ENCODE data around the gene TAOK3.

The TAOK3 gene

DNA sequence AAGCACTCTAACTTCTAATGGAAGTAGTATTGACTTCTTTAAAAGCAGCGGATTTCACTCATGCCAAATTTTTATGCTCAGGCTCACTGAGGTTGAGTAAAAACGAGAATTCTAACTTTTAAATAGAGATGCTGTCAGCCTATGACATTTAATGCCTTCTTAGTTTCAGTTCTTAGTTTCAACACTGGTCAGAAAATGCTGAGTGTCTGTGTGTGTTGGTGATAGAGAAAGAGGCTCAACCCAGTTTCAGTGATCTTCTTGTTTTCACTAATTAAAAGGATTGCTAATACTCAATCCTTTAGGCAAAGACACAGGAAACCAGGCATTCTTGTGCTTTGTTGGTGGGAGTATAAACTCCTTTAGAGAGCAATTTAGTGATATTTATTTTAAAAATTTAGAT lies 205.8 kb downstream of the TAOK3 start:
- no peak for DNase-seq (ENCODE audit: low read depth, low spot score)
- TF ChIP-seq CTCF (IDR thresholded peaks at IDR 0.05; ENCODE audit: low read depth, low read length) = no peak
- in situ Hi-C loops (cut with HindIII; ENCODE audit: low sequenced_read_pairs) = no loop called here
- H3K4me3 ChIP-seq (ENCODE audit: low read depth, low read length) = no peak overlapping the region

GRCh38 chr12:118164798-118165486 lies 207.8 kb downstream of the TAOK3 start:
- TF ChIP-seq CTCF (IDR thresholded peaks at IDR 0.05; ENCODE audit: low read depth, low read length) = peak; percentile 69
- H3K4me3 ChIP-seq (ENCODE audit: low read depth, low read length) = no peak overlapping the region
- DNase-seq (ENCODE audit: low read depth, low spot score) = peak; percentile 45
- in situ Hi-C loops (cut with HindIII; ENCODE audit: low sequenced_read_pairs) = no loop called here

- DNase-seq (ENCODE audit: low read depth, low spot score) = no peak
Measured at GRCh38 chr12:118160536-118160935, 212.2 kb downstream of the TAOK3 start.

DNA sequence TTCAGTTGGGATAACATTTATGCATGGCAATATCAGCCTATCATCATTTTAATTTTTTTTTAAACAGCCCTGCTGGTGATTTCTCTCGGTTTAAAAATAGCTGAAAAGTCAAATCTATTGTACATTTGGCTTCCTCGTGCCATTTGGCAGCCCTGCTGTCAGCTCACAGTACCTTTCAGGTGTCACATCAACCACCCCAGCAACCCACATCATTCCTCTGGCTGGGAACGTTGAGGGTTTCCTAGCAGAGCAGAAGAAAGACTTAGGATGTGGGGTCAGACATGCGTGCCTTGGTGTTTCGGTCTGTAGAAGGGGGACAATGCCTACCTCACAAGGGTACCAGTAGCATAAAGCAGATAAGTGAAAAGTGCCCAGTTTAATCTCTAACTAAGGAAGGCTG lies 221.0 kb downstream of the TAOK3 start:
- H3K4me3 ChIP-seq (ENCODE audit: low read depth, low read length) = no peak overlapping the region
- DNase-seq (ENCODE audit: low read depth, low spot score) = no peak
- in situ Hi-C loops (cut with HindIII; ENCODE audit: low sequenced_read_pairs) = no loop called here
- TF ChIP-seq CTCF (IDR thresholded peaks at IDR 0.05; ENCODE audit: low read depth, low read length) = no peak

More at GRCh38 chr12:118160536-118160935, 212.2 kb downstream of the TAOK3 start:
- TF ChIP-seq CTCF (IDR thresholded peaks at IDR 0.05; ENCODE audit: low read depth, low read length) = no peak
- no peak overlapping the region for H3K4me3 ChIP-seq (ENCODE audit: low read depth, low read length)
- in situ Hi-C loops (cut with HindIII; ENCODE audit: low sequenced_read_pairs) = no loop called here

- no peak overlapping the region for H3K4me3 ChIP-seq (ENCODE audit: low read depth, low read length)
- in situ Hi-C loops (cut with HindIII; ENCODE audit: low sequenced_read_pairs) = no loop called here
- TF ChIP-seq CTCF (IDR thresholded peaks at IDR 0.05; ENCODE audit: low read depth, low read length) = no peak
- DNase-seq (ENCODE audit: low read depth, low spot score) = no peak
Measured at GRCh38 chr12:118150625-118151024, 222.1 kb downstream of the TAOK3 start.

DNA sequence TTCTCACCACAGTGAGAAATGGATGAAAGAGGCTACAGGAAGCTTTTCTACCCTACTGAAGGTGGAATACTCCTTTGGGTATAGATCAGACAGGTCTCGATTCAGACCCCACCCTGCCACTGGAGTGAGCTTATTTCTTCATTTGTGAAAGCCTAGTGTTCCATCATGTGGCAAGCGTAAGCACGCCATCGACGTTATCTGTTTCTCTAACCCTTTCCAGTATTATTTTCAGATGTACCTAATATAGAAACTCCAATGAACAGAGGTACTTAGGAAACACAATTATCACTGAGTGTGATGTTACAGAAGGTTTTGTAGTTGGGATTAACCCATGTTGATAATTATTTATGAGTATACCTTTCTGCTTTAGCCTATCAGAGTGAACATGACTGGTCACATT lies 224.4 kb downstream of the TAOK3 start:
- TF ChIP-seq CTCF (IDR thresholded peaks at IDR 0.05; ENCODE audit: low read depth, low read length) = no peak
- no peak for DNase-seq (ENCODE audit: low read depth, low spot score)
- H3K4me3 ChIP-seq (ENCODE audit: low read depth, low read length) = no peak overlapping the region
- in situ Hi-C loops (cut with HindIII; ENCODE audit: low sequenced_read_pairs) = no loop called here

Measured in astrocyte of the spinal cord (primary cell).